ENCODE measurements around the gene ELF2.

DNA sequence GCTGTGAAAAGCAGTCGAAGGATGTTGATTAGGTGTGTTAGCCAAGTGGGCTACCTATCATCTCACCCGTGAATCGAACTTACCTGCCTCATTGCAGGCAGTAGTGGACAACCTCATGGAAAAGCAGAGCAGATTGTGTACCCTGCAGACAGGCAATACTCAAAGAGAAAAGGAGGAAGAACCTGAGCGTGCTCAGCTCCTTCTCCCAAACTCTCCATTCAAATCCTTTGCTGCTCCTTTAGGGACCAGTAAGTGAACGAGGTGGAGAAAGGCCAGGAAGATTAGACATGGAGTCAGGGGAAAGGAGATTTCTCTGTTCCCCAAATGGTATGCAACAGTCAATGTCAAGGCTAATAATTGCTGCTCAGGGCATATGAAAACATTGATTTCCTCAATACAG is 45.2 kb upstream of the ELF2 start:
- TF ChIP-seq, protein P1, sequence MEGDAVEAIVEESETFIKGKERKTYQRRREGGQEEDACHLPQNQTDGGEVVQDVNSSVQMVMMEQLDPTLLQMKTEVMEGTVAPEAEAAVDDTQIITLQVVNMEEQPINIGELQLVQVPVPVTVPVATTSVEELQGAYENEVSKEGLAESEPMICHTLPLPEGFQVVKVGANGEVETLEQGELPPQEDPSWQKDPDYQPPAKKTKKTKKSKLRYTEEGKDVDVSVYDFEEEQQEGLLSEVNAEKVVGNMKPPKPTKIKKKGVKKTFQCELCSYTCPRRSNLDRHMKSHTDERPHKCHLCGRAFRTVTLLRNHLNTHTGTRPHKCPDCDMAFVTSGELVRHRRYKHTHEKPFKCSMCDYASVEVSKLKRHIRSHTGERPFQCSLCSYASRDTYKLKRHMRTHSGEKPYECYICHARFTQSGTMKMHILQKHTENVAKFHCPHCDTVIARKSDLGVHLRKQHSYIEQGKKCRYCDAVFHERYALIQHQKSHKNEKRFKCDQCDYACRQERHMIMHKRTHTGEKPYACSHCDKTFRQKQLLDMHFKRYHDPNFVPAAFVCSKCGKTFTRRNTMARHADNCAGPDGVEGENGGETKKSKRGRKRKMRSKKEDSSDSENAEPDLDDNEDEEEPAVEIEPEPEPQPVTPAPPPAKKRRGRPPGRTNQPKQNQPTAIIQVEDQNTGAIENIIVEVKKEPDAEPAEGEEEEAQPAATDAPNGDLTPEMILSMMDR (IDR thresholded peaks at IDR 0.05), result no peak
- TF ChIP-seq EZH2 (IDR thresholded peaks at IDR 0.05; ENCODE audit: borderline replicate concordance, insufficient read depth, low read depth, low read length, poor library complexity, severe bottlenecking), result no peak
